Raji (cell line): Measurements from ENCODE around the gene GPR119.
A peak's percentile ranks its signal among the peaks of the same experiment; 100 is the strongest.

Source experiments
- POLR2A ChIP-seq: IDR thresholded peaks from 2 replicates; pipeline ENCODE4 v1.6.1; 2011; ENCODE audit warnings: low read depth, low read length, control low read depth; ENCODE audit not compliant: insufficient read depth

GPR119 gene

DNA sequence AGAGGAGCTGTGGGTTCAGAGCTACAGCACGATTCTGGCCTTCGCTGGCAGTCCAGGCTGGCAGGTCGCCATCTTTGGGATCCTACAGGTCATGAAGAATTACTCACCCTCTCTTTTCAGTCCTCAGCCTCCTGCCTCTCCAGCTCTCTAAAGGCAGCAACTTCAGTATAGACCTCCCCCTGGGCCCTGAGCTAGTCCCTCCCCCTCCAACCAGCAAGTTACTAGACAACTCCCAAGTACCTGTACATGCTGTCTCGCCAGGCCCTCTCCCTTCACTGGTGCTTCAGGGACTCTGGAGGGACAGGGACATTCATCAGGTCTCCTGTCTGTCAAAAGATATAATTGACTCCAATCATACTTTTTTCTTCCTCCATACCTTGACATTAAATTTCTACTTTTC, at the start of gene GPR119:
Gene GPR119, minus strand, starts transcription at position 155 of the 400 bp plus-strand sequence. CDS start 227 bp downstream, outside the sequence.
- TF ChIP-seq POLR2A = no peak

DNA sequence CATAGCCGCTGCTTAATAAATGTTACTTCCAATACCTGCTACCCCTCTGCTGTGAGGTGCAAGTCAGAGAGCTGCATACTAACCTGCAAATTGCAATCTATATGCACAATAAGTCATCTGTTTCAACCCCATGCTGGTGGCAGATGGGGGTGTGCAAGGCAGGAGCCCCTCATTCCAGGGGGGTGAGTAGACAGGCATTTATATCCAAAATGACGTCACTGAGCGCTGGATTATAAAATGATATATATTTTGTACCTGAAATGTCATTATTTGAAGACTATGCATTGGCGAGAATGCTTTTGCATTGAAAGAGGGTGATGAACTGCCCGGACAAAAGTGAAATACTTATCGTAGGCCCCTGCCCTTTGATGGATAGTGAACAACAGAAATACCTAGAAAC, 41.1 kb upstream of the GPR119 start:
- TF ChIP-seq POLR2A = no peak

DNA sequence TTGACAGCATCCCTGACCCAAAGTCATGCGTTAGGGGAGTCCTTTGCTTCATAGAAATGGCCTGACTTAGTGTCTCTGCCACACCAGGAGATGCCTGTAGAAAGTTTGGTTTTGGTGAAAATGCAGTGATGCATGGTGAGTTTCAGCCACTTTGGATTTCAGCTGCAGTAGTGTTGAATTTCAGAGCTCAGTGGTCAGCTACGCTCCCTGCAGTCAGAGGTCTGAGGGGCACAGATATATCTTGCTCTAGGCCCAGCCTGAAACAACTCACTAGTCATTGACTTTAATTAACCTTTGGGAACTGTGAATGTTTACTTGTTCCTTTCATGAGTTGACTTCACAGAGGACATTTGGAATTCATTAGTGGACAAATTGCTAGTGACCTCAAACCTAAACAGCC, 33.8 kb upstream of the GPR119 start:
- no peak for TF ChIP-seq POLR2A

DNA sequence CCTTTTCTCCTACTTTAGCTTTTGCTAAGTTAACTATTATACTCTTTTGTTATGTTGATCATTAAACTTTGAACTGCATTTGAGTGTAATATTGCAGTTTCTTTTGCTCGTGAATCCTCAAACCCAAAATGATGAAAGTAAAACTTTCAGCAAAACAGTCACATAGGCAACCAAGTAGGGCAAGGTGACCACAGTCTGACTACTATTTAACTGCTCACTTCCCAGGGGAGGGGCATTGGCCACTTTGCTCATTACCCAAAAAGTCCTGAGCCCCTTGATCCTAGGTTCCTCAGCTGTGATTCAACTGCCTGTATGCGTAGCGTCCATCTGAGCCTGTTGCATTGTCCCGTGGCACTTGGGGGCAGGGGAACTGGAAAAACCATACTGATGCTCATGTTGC, 33.3 kb upstream of the GPR119 start:
- no peak for TF ChIP-seq POLR2A

DNA sequence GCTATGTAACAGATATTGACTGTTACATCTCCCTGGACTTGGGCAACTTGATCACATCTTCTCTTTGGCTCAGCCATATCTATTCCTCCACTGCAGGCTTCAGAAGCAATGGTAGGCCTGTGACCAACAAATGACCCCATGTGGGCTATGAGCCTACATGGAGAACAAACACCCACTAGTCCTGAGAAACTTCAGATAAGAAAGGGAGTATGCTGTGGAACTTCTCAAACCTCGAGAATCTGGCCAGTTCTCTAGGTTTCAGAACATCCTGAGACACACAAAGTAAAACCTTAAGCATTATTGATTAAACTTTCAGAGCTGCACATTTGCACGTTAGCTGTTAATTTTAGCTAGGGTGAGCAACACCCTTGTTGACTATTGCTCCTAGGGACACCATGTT, 32.6 kb upstream of the GPR119 start:
- TF ChIP-seq POLR2A = no peak

DNA sequence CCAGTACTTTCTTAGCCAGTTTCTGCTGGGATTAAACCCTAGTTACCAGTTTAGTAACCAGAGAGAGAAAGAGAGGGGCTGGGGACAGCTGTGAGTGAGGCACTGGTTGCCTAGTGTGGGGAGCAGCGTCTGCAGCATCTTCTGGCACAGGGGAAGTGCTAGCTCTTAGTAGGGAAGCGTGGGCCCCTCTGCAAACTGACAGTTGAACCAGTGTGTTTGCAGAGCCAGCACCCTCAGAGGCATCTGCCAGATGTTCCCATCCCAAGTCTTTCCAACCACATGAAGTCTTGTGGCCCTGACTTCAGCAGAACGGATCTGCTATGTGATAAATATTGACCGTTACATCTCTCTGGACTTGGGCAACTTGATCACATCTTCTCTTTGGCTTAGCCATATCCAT, 31.3 kb upstream of the GPR119 start:
- no peak for TF ChIP-seq POLR2A

DNA sequence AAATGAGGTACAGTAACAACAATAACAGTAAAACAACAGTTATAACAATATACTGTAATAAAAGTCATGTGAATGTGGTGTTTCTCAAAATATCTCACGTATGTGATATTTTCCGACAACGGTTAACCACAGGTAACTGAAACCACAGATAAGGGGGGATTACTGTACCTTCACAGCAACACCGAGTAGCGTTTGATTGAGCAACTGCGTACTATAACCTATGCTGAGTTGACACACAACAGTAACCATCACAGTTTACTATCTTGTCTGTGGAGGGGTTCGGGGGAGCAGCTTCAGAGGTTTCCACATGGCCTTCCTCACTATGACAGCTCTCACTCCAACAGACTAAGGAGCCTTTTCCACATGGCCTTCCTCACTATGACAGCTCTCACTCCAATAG, 29.7 kb upstream of the GPR119 start:
- no peak for TF ChIP-seq POLR2A

DNA sequence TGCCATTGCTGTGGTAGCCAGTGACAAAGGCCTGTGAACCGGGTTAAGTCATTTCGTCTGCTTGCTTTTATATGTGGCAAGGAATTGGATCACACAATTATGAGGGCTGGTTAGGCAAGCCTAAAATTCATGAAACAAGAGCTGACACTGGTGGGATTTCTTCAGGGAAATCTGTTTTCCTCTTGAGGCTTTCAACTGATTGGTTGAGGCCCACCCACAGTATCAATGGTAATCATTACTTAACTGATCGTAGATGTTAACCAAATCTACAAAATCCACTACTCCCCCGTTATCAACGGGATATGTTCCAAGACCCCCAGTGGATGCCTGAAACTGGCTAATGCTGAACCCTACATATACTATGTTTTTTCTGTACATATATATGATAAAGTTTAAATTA, 29.3 kb upstream of the GPR119 start:
- TF ChIP-seq POLR2A = no peak

DNA sequence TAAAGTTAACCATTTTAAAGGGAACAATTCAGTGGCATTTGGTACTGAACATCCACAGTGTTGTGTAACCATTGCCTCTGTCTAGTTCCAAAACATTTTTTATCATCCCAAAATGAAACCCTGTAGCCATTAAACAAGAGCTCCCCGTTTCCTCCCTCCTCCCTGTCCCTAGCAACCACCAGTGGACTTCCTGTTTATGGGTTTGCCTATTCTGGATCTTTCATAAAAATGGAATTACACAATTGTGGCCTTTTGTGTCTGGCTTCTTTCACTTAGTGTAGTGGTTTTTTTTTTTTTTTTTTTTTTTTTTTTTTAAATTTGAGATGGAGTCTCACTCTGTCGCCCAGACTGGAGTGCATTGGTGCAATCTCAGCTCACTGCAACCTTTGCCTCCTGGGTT, 27.9 kb upstream of the GPR119 start:
- no peak for TF ChIP-seq POLR2A

DNA sequence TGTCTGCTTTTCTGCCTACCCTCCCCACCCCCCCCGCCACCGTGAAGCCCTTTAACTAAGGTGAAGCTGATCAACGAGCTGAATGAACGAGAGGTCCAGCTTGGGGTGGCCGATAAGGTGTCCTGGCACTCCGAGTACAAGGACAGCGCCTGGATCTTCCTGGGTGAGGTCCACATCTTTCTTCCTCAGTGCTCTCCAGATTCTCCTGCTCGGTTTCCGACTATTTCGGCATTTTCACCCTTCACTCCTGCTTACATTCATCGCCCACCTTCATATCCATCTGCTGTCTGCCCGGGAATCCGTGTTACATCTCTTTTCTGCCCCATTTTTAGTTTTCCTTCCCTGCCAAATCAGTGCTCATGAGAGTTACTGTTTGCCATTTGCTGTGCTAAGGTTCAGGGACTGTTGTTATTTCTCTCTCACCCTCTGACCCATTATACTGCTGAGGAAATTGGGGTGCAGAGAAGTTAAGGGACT, 16.8 kb upstream of the GPR119 start:
- TF ChIP-seq POLR2A = no peak

DNA sequence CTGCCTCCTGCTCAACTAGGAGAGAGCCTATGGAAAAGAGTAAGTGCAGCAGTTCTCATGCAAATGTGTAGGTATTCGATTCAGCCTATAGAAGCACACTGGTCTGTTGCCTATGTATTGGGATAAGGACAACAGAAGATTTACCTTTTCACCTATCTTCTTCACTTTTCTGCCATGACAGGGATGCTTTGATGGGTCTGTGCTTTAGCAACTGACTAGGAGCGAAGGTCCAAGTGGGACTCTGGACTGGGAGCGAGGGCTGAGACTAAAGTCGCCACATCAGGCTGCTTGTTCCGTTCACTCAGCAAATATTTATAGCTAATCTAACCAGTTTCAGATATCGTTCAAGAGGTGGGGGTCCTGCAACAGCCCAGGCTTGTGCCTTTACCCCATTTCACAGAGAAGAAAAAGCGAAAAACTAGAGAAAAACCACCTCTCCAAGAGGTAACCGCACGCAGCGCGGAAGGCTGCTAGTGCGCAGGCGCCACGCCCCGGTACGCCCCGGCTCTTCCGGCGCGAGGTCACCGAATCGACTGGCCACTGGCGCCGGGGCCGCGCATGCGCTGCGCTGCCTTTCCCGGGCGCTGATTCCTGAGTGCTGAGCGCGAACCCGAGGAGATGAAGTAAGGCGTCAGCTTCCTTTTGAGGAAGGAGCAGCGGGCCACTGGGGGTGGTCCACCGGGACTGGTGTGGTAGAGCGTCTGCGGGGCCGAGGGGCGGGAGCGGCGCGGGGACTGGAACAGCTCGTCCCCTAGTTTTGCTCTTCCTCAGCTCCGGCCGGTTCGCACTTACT, 16.1 kb upstream of the GPR119 start, which contains the start of gene RBMX2:
Gene RBMX2, plus strand, starts transcription at position 573 of the 793 bp plus-strand sequence. Its CDS starts 46 bp downstream, at position 619.
- TF ChIP-seq POLR2A = peak; percentile 68

DNA sequence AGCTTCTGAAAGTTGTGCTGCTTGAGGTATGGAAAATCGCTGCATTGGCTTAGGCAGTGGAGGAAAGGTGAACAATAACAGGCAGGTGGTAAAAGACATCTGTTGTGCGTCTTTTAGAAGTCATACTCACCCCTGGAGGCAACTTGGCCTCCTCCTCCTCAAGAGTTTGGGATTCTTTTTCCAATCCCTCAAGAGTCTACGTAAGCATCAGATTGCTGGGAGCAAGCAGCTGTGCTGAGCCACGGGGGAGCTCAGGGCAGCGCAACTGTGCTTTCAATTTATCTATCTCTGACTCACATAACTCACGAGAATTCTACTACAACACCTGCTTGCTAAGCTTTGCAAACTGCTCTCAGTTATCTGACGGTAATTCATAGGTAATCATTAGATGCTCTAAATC, 9.9 kb upstream of the GPR119 start:
- TF ChIP-seq POLR2A = no peak

DNA sequence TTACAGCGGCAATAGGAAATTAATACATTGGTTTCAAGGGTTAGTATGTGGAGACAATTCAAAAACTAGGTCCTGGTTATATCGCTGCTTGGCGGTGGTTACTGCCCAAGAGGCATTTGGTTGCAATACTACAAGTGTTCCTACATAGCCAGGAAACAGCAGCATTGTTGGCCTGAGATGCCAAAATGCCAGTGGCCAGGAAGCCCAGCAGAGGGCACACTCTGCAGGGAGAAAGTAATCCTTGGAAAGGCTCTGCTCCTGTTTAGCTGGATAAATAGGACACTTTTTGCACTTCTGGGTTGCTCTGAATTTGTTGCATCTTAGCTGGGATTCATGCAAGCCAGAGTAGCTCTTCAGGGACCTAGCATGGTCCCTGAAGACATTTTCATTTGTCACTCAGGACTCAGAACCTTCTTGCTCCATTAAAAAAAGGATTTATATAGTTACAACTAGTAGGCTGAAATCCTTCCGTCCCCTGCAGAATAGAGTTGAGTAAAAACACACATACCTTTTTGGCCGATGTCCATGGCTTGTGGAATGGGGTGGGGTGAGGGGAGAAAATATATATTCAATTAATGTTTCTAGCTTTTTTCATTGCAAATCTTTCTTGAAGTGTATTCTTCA, 8.1 kb upstream of the GPR119 start:
- no peak for TF ChIP-seq POLR2A

DNA sequence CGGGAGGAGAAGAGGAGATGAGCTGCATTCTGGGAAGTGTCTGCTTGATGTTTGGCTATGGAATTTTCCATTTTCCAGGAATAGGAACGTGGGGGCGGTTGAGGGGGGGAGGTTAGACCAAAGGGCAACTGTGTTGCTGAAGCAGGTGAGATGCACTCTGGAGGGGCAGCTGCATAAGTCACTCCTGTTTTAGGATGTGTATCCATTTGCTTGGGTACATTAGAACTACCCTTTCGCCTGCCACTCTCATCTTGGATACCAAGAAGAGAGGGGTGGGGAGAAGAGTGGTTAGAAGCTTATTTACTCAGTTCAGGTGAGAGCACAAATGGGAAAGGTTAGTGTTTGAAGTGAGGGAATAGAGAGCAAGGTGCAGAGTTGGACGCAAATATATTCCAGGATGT, 934 bp upstream of the GPR119 start:
- no peak for TF ChIP-seq POLR2A

DNA sequence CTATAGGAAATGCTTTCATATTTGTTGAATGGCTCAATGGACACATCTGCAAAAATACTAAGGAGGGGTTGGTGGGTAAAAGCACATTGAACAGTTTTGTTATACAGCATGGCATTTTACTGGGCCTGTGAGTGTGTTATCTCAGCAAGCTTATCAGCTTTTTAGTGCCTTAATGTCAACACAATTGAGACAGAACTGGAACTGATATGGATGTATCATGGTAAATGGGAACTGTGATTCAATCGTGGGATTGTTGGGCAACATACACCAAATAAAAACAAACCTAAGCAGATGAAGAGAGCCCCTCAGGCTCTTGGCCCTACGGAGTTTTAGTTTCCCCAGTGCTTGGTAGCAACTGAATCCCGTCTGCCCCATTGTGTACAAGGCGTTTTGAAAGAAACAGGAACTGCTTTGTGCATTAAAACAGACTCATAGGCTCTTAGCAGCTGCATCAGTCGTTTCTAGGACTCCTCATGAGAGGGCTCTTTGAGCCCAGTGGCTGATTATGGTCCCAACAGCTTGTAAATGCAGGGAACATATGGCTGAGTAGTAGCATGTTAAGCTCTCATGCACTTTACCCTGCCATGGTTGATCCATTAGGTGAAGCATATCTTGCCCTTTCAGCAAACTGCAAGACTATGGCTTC, 7.3 kb downstream of the GPR119 start:
- TF ChIP-seq POLR2A = no peak

DNA sequence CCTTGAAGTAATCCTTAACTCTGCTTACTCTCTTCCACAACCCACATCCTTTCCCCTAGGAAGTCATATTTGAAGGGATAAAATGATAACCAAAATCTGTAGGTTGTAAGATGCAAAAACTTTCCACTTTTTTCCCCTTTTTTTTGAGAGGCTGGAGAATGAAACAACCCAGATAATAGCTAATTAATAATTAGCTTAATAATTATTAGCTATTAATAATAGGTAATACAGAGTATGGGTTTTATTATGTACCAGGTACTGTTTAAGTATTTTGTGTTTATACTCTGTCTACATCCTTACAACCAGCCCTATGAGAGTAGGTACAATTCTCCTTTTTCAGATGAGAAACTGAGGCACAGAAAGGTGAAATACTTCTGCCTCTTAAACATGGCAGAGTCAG, 9.4 kb downstream of the GPR119 start:
- TF ChIP-seq POLR2A = no peak

DNA sequence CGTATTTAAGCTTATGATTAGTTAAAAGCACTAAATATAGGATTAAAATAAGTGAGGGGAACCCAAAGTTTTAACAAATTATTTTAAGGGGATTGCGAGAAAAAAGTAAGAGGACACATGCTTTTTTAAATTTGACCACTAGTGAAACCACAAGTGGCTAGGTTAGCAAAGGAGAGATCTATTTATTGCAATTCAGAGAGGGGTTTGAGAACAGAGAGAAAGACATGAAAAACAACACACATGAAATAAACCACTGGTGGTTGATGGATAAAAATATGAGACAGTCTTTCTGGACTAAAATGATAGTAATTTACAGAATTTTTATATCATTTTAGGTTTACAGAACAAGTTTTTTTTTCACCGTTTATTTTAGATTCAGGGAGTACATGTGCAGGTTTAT, 33.9 kb downstream of the GPR119 start:
- TF ChIP-seq POLR2A = no peak

DNA sequence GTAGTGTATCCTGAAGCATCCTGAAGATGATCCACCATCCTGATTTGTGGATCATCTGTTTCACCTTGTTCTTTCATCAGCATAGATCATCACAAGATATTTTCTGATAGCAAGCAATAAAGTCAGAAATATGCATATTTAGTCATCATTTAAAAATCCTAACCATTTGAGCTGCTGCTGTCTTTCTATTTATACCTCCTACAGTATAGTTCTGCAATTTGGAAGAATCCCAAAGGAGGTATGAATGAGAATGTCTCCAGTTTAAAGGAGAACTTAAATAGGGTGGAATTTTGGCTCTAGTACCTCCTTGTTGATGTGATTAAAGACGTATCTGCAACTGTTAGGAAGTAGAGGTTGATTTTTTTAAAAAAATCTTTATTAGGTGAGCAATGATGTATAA, 38.2 kb downstream of the GPR119 start:
- no peak for TF ChIP-seq POLR2A
